Epithelial cell of proximal tubule (primary cell): ENCODE results near the gene CNTNAP1. TPM values are rescaled to one million over a fixed set of nuclear protein-coding genes. Genes with fewer than 3 reads are reported as not detected.

Experiments used
- DNase-seq: peaks from one replicate; pipeline ENCODE4 v3.0.0-alpha.2; 2011; ENCODE audit warnings: low read depth
- H3K4me3 ChIP-seq: 2 replicates; pipeline ENCODE4 v1.5.1; 2011; ENCODE audit warnings: low read depth, mild to moderate bottlenecking, low read length
- total RNA-seq: library from RNA; depleted of rRNA; stranded (reverse); fragments of >200 nt; gene quantifications from 2 replicates; pipeline ENCODE4 v1.2.3, GENCODE V29; 2015
- TF ChIP-seq, protein P1 (sequence below): conservative IDR thresholded peaks from 2 replicates; pipeline ENCODE4 v1.5.1; 2012; ENCODE audit warnings: low read depth, mild to moderate bottlenecking, low read length

Gene CNTNAP1
- 4.1 and 11.8 TPM in 2 replicates for total RNA-seq

- no peak for DNase-seq
- TF ChIP-seq, protein P1, sequence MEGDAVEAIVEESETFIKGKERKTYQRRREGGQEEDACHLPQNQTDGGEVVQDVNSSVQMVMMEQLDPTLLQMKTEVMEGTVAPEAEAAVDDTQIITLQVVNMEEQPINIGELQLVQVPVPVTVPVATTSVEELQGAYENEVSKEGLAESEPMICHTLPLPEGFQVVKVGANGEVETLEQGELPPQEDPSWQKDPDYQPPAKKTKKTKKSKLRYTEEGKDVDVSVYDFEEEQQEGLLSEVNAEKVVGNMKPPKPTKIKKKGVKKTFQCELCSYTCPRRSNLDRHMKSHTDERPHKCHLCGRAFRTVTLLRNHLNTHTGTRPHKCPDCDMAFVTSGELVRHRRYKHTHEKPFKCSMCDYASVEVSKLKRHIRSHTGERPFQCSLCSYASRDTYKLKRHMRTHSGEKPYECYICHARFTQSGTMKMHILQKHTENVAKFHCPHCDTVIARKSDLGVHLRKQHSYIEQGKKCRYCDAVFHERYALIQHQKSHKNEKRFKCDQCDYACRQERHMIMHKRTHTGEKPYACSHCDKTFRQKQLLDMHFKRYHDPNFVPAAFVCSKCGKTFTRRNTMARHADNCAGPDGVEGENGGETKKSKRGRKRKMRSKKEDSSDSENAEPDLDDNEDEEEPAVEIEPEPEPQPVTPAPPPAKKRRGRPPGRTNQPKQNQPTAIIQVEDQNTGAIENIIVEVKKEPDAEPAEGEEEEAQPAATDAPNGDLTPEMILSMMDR: no peak
These were observed at the start of gene CNTNAP1 for GRCh38 chr17:42681976-42682721. TSS of gene CNTNAP1 (plus strand) at chr17:42682531. CDS start at chr17:42682830, 299 bp downstream.

DNA sequence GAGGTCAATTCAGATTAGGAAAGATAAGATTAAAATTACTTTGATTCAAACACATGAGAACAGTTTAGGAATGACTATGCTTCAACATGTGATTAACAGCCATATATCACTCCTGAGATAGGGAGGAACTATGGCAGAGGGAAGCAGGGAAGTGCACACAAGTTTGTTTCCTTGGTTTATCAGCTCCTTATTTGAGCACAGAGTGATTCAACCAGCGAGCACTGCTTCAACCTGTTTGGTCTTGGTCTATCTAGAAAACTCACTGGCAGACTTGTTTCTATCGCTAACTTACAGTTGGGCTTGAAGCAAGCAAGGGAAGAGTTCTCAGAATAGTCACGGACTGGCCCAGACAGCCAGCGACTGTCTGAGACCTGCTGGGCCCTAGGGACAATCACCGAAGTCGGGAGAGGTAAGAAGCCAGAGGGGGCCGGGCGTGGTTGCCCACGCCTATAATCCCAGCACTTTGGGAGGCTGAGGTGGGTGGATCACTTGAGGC, 49.3 kb upstream of the CNTNAP1 start:
- TF ChIP-seq, protein P1: no peak
- no peak overlapping the region for H3K4me3 ChIP-seq
- no peak for DNase-seq

More at GRCh38 chr17:42681976-42682721, at the start of gene CNTNAP1:
- peak within 1 kb of the TSS; percentile 58 for H3K4me3 ChIP-seq

DNA sequence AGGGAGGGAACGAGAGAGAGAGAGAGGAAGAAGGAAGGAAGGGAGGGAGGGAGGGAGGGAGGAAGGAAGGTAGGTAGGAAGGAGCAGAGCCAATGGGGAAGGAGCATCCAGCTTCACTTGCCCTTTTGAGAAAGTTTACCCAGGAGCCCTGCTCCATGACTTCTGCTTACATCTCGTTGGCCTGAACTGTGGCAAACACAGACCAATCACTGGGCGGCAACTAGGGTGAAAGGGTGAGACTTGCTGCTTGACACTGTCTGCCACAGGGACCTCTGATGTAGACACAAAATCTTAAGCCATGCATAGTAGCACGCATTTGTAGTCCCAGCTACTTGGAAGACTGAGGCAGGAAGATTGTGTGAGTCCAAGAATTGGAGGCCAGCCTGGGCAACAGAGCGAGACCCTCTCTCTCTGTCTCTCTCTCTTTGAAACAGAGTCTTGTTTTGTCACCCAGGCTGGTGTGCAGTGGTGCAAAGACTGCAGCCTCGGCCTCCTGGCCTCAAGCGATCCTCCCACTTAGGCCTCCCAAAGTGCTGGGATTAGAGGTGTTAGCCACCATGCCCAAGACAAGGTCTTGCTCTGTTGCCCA, 42.7 kb upstream of the CNTNAP1 start:
- no peak overlapping the region for H3K4me3 ChIP-seq
- DNase-seq: no peak
- TF ChIP-seq, protein P1: no peak

GRCh38 chr17:42640121-42640520, 42.2 kb upstream of the CNTNAP1 start:
- no peak for DNase-seq
- TF ChIP-seq, protein P1: no peak
- no peak overlapping the region for H3K4me3 ChIP-seq

DNA sequence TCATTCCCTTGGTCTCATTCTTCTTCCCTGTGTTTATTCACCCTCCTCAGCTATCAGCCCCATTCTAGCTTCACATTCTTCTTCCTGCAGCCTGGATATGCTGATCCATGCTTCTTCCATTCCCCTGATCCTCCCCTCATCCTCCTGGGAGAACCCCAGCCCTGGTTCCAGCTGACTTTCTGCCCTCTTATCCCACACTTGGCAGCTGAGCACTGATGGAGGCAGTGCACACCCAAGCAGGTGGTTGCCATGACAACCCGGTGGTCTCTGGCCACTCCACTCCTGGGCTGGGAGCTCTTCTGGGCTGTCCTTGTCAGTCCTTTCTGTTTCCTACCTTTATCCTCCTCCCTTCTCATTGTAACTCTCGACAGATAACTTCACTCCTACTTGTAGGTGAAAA, 40.0 kb upstream of the CNTNAP1 start:
- DNase-seq: no peak
- H3K4me3 ChIP-seq: no peak overlapping the region
- TF ChIP-seq, protein P1: no peak

- no peak overlapping the region for H3K4me3 ChIP-seq
- TF ChIP-seq, protein P1: no peak
- DNase-seq: no peak
These were observed 34.6 kb upstream of the CNTNAP1 start for GRCh38 chr17:42647778-42648177.

DNA sequence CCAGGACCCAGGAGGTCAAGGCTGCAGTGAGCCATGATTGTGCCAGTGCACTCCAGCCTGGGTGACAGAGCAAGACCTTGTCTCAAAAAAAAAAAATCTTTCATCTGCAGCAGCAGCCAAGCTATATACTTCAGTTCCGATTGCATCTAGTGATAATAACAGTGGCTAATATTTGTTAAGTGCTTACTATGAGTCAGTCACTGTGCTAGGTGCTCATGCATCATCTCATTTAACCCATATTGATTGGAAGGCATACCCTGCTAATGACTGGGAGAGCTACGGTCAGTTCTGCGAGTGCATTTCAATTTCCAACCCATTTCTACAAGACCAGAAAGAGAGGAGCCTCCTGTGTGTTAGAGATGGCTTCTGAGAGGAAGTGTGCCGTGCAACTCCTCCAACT, 30.9 kb upstream of the CNTNAP1 start:
- TF ChIP-seq, protein P1: no peak
- DNase-seq: no peak
- H3K4me3 ChIP-seq: no peak overlapping the region
